Measurements from ENCODE around the gene ROR2. TPM values are rescaled to one million over a fixed set of nuclear protein-coding genes. Genes with fewer than 3 reads are reported as not detected.

ROR2 gene
- total and polyA plus RNA-seq, 5 donors from 2014 or later: 0.12 TPM; not detected in 4

DNA sequence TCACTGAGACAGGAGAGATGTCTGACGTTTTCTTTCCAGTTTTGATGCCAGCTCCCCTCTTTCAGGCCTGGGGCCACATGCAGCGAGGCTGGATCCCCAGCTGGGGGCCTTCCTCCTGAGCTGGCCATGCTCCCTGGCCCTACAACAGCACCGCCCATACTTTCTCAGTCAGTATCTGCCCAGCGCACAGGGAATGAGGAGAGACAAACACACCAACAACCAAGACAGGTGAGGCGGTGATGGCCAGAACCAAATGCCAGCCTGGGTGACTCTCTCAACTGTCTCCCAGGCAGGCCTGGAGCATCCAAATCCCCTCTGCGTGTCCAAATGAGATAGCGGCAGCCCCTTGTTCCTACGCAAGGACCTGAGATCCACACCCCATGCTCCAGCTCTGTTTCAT, 109.6 kb downstream of the ROR2 start:
- no peak for ATAC-seq (ENCODE audit: low read depth in 2 of 2)
- no peaks in the 10 kb centered on the region for H3K4me1 ChIP-seq (ENCODE audit: control insufficient read depth, insufficient read depth, low read length, poor library complexity, severe bottlenecking)
- no peak for DNase-seq
- no peak overlapping the region for H3K4me3 ChIP-seq (ENCODE audit: low read depth, low read length)
- no peaks in the 10 kb centered on the region for H3K27me3 ChIP-seq (ENCODE audit: control insufficient read depth, insufficient read depth, low read length)
- no peaks in the 10 kb centered on the region for H3K36me3 ChIP-seq (ENCODE audit: control insufficient read depth, insufficient read depth, low read length)
- Mint-ChIP-seq H3K27ac (no peak overlapping the region), H3K4me3 (no peak overlapping the region), H3K9me3 (no peaks in the 10 kb centered on the region), H3K4me1 (peaks cover 0 to 4% (median 0%) of the 10 kb centered on the region in 4 donors), H3K36me3 (no peaks in the 10 kb centered on the region), H3K27me3 (peaks cover 26% of the 10 kb centered on the region)
- no peak overlapping the region for H3K27ac ChIP-seq (ENCODE audit: insufficient read depth, low read length, poor library complexity, severe bottlenecking)
- no peaks in the 10 kb centered on the region for H3K9me3 ChIP-seq (ENCODE audit: control insufficient read depth in 2 of 2, low read length in 2 of 2)

GRCh38 chr9:91839926-91840465, 110.0 kb downstream of the ROR2 start:
- Mint-ChIP-seq H3K4me3 (no peak overlapping the region), H3K9me3 (no peaks in the 10 kb centered on the region), H3K36me3 (no peaks in the 10 kb centered on the region), H3K27ac (no peak overlapping the region), H3K4me1 (peaks cover 0 to 4% (median 0%) of the 10 kb centered on the region in 4 donors), H3K27me3 (peaks cover 26% of the 10 kb centered on the region)
- DNase-seq (no peak), ATAC-seq (ENCODE audit: low read depth in 2 of 2) (no peak)
- no peaks in the 10 kb centered on the region for H3K4me1 ChIP-seq (ENCODE audit: control insufficient read depth, insufficient read depth, low read length, poor library complexity, severe bottlenecking)
- no peaks in the 10 kb centered on the region for H3K9me3 ChIP-seq (ENCODE audit: control insufficient read depth in 2 of 2, low read length in 2 of 2)
- no peaks in the 10 kb centered on the region for H3K36me3 ChIP-seq (ENCODE audit: control insufficient read depth, insufficient read depth, low read length)
- H3K4me3 ChIP-seq (ENCODE audit: low read depth, low read length): no peak overlapping the region
- no peaks in the 10 kb centered on the region for H3K27me3 ChIP-seq (ENCODE audit: control insufficient read depth, insufficient read depth, low read length)
- H3K27ac ChIP-seq (ENCODE audit: insufficient read depth, low read length, poor library complexity, severe bottlenecking): no peak overlapping the region

DNA sequence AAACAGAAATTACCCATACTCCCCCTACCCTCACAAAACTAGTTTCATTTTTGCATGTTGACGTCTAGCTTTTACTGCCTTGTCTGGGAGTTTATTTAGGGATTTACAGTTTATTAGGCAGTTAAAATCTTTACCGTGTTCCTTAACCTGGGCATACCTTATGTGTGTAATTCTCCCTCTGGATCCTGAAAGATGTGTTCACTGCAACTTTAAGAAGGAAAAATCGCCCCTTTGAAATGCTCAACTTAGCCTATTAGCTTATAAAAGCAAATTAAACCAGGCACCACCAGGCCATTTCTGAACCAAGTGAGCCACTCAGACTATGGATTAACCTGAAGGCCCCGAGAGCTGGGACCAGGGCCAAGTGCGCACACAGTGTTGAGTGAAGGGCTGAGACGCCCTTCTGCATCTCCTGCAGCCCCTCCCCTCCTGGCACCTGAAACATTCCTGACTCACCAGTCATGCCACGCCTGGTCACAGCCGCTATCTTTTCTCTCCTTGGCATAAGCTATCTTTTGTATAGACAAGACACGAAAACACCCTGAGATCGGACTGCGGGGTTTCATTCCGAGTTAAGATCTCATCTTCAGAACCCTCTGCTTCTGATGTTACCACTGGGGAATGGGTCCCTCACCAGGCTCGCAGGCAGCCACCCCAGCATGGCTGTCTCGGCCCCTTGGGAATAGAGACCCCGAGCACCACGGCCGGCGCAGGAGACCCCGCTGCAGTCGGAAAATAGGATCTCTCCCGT, 111.9 kb downstream of the ROR2 start:
- no peaks in the 10 kb centered on the region for H3K9me3 Mint-ChIP-seq
- no peaks in the 10 kb centered on the region for H3K4me1 ChIP-seq (ENCODE audit: control insufficient read depth, insufficient read depth, low read length, poor library complexity, severe bottlenecking)
- H3K9me3 ChIP-seq (ENCODE audit: control insufficient read depth in 2 of 2, low read length in 2 of 2): no peaks in the 10 kb centered on the region
- H3K4me3 ChIP-seq (ENCODE audit: low read depth, low read length): no peak overlapping the region
- DNase-seq (no peak), ATAC-seq (ENCODE audit: low read depth in 2 of 2) (no peak)
- H3K4me1 Mint-ChIP-seq: peaks cover 0 to 4% (median 0%) of the 10 kb centered on the region in 4 donors
- no peaks in the 10 kb centered on the region for H3K36me3 Mint-ChIP-seq
- no peak overlapping the region for H3K27ac ChIP-seq (ENCODE audit: insufficient read depth, low read length, poor library complexity, severe bottlenecking)
- H3K27ac Mint-ChIP-seq: no peak overlapping the region
- peaks cover 15% of the 10 kb centered on the region for H3K27me3 Mint-ChIP-seq
- no peaks in the 10 kb centered on the region for H3K27me3 ChIP-seq (ENCODE audit: control insufficient read depth, insufficient read depth, low read length)
- no peaks in the 10 kb centered on the region for H3K36me3 ChIP-seq (ENCODE audit: control insufficient read depth, insufficient read depth, low read length)
- H3K4me3 Mint-ChIP-seq: no peak overlapping the region

GRCh38 chr9:91836515-91836914, 113.5 kb downstream of the ROR2 start:
- H3K4me3 Mint-ChIP-seq: no peak overlapping the region
- no peaks in the 10 kb centered on the region for H3K36me3 Mint-ChIP-seq
- no peak overlapping the region for H3K4me3 ChIP-seq (ENCODE audit: low read depth, low read length)
- no peaks in the 10 kb centered on the region for H3K4me1 ChIP-seq (ENCODE audit: control insufficient read depth, insufficient read depth, low read length, poor library complexity, severe bottlenecking)
- no peak for ATAC-seq (ENCODE audit: low read depth in 2 of 2)
- DNase-seq: no peak
- no peaks in the 10 kb centered on the region for H3K36me3 ChIP-seq (ENCODE audit: control insufficient read depth, insufficient read depth, low read length)
- H3K27ac Mint-ChIP-seq: no peak overlapping the region
- H3K9me3 Mint-ChIP-seq: no peaks in the 10 kb centered on the region
- no peaks in the 10 kb centered on the region for H3K27me3 ChIP-seq (ENCODE audit: control insufficient read depth, insufficient read depth, low read length)
- H3K27me3 Mint-ChIP-seq: peaks cover 1% of the 10 kb centered on the region
- H3K4me1 Mint-ChIP-seq: peaks cover 0 to 2% (median 0%) of the 10 kb centered on the region in 4 donors
- H3K27ac ChIP-seq (ENCODE audit: insufficient read depth, low read length, poor library complexity, severe bottlenecking): no peak overlapping the region
- no peaks in the 10 kb centered on the region for H3K9me3 ChIP-seq (ENCODE audit: control insufficient read depth in 2 of 2, low read length in 2 of 2)

- H3K4me1 Mint-ChIP-seq: peaks cover 0 to 2% (median 0%) of the 10 kb centered on the region in 4 donors
- no peak for DNase-seq
- H3K36me3 ChIP-seq (ENCODE audit: control insufficient read depth, insufficient read depth, low read length): no peaks in the 10 kb centered on the region
Measured at GRCh38 chr9:91835632-91836031, 114.4 kb downstream of the ROR2 start.

DNA sequence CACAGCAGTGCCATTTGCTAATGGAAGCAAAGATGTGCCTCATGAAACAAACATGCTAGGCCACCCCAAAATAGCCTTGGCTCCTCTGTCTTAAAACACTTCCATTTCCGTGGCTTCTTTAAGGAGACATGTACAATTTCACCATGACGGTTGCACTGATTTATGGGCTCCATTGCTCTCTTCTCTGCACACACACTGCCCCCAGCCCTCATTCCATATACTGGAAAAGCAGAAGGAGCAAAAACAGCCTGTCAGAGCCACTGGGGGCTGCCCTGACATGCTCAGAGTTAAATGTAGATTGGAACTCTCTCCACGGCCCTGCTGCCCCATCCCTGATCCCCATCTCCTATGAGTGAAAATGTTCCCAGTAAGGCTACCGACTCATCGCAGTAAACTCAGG, 114.8 kb downstream of the ROR2 start:
- H3K9me3 Mint-ChIP-seq: no peaks in the 10 kb centered on the region
- no peak overlapping the region for H3K27ac ChIP-seq (ENCODE audit: insufficient read depth, low read length, poor library complexity, severe bottlenecking)
- no peaks in the 10 kb centered on the region for H3K4me1 ChIP-seq (ENCODE audit: control insufficient read depth, insufficient read depth, low read length, poor library complexity, severe bottlenecking)
- H3K4me3 ChIP-seq (ENCODE audit: low read depth, low read length): no peak overlapping the region
- no peaks in the 10 kb centered on the region for H3K36me3 ChIP-seq (ENCODE audit: control insufficient read depth, insufficient read depth, low read length)
- DNase-seq: no peak
- H3K4me1 Mint-ChIP-seq: peaks cover 0 to 1% (median 0%) of the 10 kb centered on the region in 4 donors
- no peaks in the 10 kb centered on the region for H3K9me3 ChIP-seq (ENCODE audit: control insufficient read depth in 2 of 2, low read length in 2 of 2)
- H3K36me3 Mint-ChIP-seq: no peaks in the 10 kb centered on the region
- H3K27ac Mint-ChIP-seq: no peak overlapping the region
- no peaks in the 10 kb centered on the region for H3K27me3 ChIP-seq (ENCODE audit: control insufficient read depth, insufficient read depth, low read length)
- H3K4me3 Mint-ChIP-seq: no peak overlapping the region
- peaks cover 3% of the 10 kb centered on the region for H3K27me3 Mint-ChIP-seq
- no peak for ATAC-seq (ENCODE audit: low read depth in 2 of 2)

More at GRCh38 chr9:91835632-91836031, 114.4 kb downstream of the ROR2 start:
- H3K4me3 ChIP-seq (ENCODE audit: low read depth, low read length): no peak overlapping the region
- H3K27ac ChIP-seq (ENCODE audit: insufficient read depth, low read length, poor library complexity, severe bottlenecking): no peak overlapping the region
- no peaks in the 10 kb centered on the region for H3K4me1 ChIP-seq (ENCODE audit: control insufficient read depth, insufficient read depth, low read length, poor library complexity, severe bottlenecking)
- Mint-ChIP-seq H3K27ac (no peak overlapping the region), H3K27me3 (no peaks in the 10 kb centered on the region), H3K4me3 (no peak overlapping the region), H3K9me3 (no peaks in the 10 kb centered on the region), H3K36me3 (no peaks in the 10 kb centered on the region)
- no peak for ATAC-seq (ENCODE audit: low read depth in 2 of 2)
- no peaks in the 10 kb centered on the region for H3K9me3 ChIP-seq (ENCODE audit: control insufficient read depth in 2 of 2, low read length in 2 of 2)
- H3K27me3 ChIP-seq (ENCODE audit: control insufficient read depth, insufficient read depth, low read length): no peaks in the 10 kb centered on the region

DNA sequence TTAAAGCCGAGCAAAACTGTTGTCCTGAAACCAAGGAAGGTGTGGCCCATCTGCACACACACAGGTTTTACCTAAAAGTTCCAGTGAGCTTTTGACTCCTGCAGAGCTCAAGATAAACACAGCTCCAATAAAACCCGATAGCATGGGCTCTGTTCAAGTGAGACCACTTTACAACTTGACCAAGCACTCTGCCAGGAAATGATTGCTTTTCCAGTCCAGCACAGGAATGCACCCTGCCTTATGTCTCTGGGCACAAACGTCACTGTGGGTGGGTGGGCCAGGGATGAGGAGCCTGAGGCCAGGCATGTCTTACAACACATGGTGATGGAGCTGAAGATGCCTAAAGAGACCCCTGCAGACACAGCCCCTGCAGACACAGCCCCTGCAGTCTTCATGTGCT, 115.3 kb downstream of the ROR2 start:
- H3K4me3 Mint-ChIP-seq: no peak overlapping the region
- no peak for DNase-seq
- Histone ChIP-seq H3K27ac (ENCODE audit: insufficient read depth, low read length, poor library complexity, severe bottlenecking) (no peak overlapping the region), H3K9me3 (ENCODE audit: control insufficient read depth in 2 of 2, low read length in 2 of 2) (no peaks in the 10 kb centered on the region), H3K4me1 (ENCODE audit: control insufficient read depth, insufficient read depth, low read length, poor library complexity, severe bottlenecking) (no peaks in the 10 kb centered on the region), H3K27me3 (ENCODE audit: control insufficient read depth, insufficient read depth, low read length) (no peaks in the 10 kb centered on the region), H3K36me3 (ENCODE audit: control insufficient read depth, insufficient read depth, low read length) (no peaks in the 10 kb centered on the region), H3K4me3 (ENCODE audit: low read depth, low read length) (no peak overlapping the region)
- H3K9me3 Mint-ChIP-seq: no peaks in the 10 kb centered on the region
- no peaks in the 10 kb centered on the region for H3K36me3 Mint-ChIP-seq
- ATAC-seq (ENCODE audit: low read depth in 2 of 2): no peak
- no peaks in the 10 kb centered on the region for H3K4me1 Mint-ChIP-seq
- peaks cover 8% of the 10 kb centered on the region for H3K27me3 Mint-ChIP-seq
- no peak overlapping the region for H3K27ac Mint-ChIP-seq

DNA sequence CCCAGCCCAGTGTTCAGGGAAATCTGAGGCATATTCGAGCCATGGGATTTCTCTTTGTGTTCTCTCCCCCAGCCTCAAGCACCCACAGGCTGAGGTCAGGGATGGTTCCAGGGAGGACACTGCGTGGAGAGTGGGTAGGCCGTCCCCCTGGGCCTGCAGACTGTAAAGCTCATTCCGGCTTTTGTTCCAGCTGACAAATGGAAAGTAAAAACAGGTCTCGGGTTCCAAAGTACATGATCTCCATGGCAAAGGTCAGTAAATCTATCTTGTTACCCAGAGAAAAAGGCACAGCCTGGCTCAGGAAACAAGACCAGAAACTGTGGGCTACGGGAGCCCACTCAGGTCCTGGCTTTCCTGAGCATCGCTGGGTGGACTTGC, 116.2 kb downstream of the ROR2 start:
- H3K27ac ChIP-seq (ENCODE audit: insufficient read depth, low read length, poor library complexity, severe bottlenecking): no peak overlapping the region
- Mint-ChIP-seq H3K4me1 (no peaks in the 10 kb centered on the region), H3K9me3 (no peaks in the 10 kb centered on the region), H3K36me3 (no peaks in the 10 kb centered on the region), H3K4me3 (no peak overlapping the region), H3K27ac (no peak overlapping the region), H3K27me3 (peaks cover 9% of the 10 kb centered on the region)
- DNase-seq (no peak), ATAC-seq (ENCODE audit: low read depth in 2 of 2) (no peak)
- no peaks in the 10 kb centered on the region for H3K4me1 ChIP-seq (ENCODE audit: control insufficient read depth, insufficient read depth, low read length, poor library complexity, severe bottlenecking)
- no peaks in the 10 kb centered on the region for H3K9me3 ChIP-seq (ENCODE audit: control insufficient read depth in 2 of 2, low read length in 2 of 2)
- no peaks in the 10 kb centered on the region for H3K36me3 ChIP-seq (ENCODE audit: control insufficient read depth, insufficient read depth, low read length)
- no peak overlapping the region for H3K4me3 ChIP-seq (ENCODE audit: low read depth, low read length)
- H3K27me3 ChIP-seq (ENCODE audit: control insufficient read depth, insufficient read depth, low read length): no peaks in the 10 kb centered on the region

Measured in CD4-positive, CD25-positive, alpha-beta regulatory T cell (primary cell).